ENCODE data around the gene ECPAS. TPM values are rescaled to one million over a fixed set of nuclear protein-coding genes. Genes with fewer than 3 reads are reported as not detected.
"Not testable (repeated sequence)": the region's sequence is repeated elsewhere in the genome, so short reads cannot be mapped to it uniquely, and the experiment has no call there.

The ECPAS gene
- polyA plus RNA-seq, 3 donors: 70.2 to 81.9 (median 78.9) TPM

- DNase-seq (ENCODE audit: extremely low read depth in 1 of 11, low read depth in 9 of 11, low spot score in 4 of 11): no peak
Observed at GRCh38 chr9:111440226-111440625, 44.0 kb downstream of the ECPAS start.

DNA sequence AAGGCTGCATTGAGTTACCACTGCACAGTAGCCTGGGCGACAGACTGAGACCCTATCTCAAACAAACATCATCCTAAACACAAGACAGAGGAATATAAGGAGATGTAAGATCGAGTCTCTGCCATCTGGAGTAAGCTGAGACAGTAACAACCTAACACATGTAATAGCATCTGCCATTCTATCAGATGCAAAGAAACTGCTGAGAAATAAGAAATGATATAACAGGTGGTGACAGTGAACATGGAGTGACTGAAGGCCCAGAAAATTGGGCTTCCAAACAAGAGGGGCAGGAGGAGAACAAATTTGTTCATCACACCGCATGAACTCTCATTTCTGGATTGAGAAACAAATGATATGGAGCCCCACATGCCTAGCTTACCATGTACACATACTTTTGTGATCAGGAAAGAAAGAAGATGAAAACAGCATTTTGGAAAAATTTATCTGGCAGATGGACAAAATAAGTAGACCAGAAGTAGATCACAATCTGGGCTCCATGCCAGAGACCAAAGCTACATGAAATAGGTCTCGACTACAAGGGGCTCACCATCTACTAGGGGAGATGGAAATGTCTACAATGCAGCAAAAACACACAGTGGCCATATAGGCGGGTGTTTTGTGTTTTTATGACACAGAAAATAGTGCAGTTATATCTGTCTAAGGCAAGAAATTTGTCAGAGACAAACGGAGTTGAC lies 45.5 kb downstream of the ECPAS start:
- no peak for DNase-seq (ENCODE audit: extremely low read depth in 1 of 11, low read depth in 9 of 11, low spot score in 4 of 11)

GRCh38 chr9:111436571-111436970 lies 47.6 kb downstream of the ECPAS start:
- no peak for DNase-seq (ENCODE audit: extremely low read depth in 1 of 11, low read depth in 9 of 11, low spot score in 4 of 11)

DNA sequence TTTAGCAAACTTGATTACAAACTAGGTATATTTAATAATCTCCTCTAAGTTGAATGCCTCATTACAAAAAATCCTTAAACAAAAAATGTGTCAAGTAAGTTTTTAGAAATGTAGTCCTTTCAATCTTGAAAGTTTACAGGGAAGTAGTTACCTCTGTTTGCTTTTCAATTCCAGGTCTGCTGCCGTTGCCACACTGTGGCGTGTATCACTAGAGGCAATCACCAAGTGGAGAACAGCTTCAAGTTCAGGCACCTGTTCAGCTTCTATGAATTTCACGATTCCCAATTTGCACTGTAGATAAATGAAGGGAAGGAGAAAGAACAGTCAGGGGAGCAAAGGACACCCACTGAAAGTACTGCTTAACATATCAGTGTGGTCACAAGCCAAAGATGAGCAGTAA lies 51.1 kb downstream of the ECPAS start:
- no peak for DNase-seq (ENCODE audit: extremely low read depth in 1 of 11, low read depth in 9 of 11, low spot score in 4 of 11)

DNA sequence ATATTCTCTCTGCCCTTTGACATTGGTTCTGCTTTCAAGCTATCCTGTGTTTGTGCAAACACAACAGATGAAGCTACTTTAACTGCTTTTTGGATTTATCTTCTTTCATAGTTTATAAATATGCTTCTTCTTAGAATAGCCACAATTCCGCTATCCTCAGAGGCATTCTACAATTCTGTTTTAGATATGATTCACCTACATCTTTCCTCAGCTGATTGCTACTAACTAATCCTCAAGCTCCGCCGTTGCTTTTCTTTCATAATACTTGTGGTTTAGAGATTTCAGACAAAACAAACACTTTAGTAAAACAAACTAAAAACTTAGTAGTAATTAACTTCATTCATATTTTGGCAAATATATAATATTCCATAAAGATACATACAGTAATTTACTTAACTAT lies 52.5 kb downstream of the ECPAS start:
- no peak for DNase-seq (ENCODE audit: extremely low read depth in 1 of 11, low read depth in 9 of 11, low spot score in 4 of 11)

- no peak for DNase-seq (ENCODE audit: extremely low read depth in 1 of 11, low read depth in 9 of 11, low spot score in 4 of 11)
Observed at GRCh38 chr9:111429175-111429574, 55.0 kb downstream of the ECPAS start.

- no peak for DNase-seq (ENCODE audit: extremely low read depth in 1 of 11, low read depth in 9 of 11, low spot score in 4 of 11)
Observed at GRCh38 chr9:111427186-111427585, 57.0 kb downstream of the ECPAS start.

GRCh38 chr9:111423389-111423788 lies 60.8 kb downstream of the ECPAS start:
- DNase-seq (ENCODE audit: extremely low read depth in 1 of 11, low read depth in 9 of 11, low spot score in 4 of 11): no peak

- no peak for DNase-seq (ENCODE audit: extremely low read depth in 1 of 11, low read depth in 9 of 11, low spot score in 4 of 11)
Observed at GRCh38 chr9:111414406-111414805, 69.8 kb downstream of the ECPAS start.

DNA sequence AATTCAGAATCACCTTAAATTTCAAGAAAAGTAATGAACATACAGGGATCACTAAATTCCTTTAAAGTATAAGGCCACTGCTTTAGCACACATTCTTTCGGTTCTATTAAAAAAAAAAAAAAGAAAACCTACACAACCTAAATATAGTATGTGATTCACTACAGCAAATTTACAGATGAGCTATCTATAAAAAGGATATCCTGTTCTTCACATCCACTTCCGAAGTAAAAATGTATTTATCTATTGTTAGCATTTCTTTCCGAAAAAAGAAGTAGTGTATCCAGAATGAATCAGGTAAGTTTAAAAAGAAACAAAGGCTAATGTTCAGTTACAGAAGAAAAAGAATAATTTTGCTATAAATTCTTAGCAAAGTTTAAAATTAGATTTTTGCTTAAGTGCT lies 70.2 kb downstream of the ECPAS start:
- DNase-seq (ENCODE audit: extremely low read depth in 1 of 11, low read depth in 9 of 11, low spot score in 4 of 11): no peak

GRCh38 chr9:111412280-111412679 lies 71.9 kb downstream of the ECPAS start:
- no peak for DNase-seq (ENCODE audit: extremely low read depth in 1 of 11, low read depth in 9 of 11, low spot score in 4 of 11)

DNA sequence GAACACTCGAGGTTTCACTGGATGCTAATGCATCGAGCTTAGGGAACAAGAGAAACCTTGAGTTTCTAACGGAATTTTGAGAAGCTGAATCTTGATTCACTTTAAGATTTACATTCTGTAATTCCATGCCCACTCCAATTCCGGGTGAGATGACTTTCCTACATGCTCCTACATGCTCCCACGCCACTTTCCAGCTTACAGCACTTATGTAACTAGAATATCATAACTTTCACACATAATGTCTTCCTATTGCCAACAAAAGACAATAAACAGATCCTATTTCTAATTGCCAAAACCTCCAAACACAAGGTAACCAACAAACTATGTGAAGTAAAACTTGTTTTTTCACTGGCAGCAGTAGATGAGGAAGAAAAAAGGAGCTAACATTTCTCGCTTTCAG lies 72.9 kb downstream of the ECPAS start:
- DNase-seq (ENCODE audit: extremely low read depth in 1 of 11, low read depth in 9 of 11, low spot score in 4 of 11): no peak

- no peak for DNase-seq (ENCODE audit: extremely low read depth in 1 of 11, low read depth in 9 of 11, low spot score in 4 of 11)
Observed at GRCh38 chr9:111407813-111408212, 76.4 kb downstream of the ECPAS start.

GRCh38 chr9:111405701-111406100 lies 78.5 kb downstream of the ECPAS start:
- DNase-seq (ENCODE audit: extremely low read depth in 1 of 11, low read depth in 9 of 11, low spot score in 4 of 11): no peak

GRCh38 chr9:111401486-111401885 lies 82.7 kb downstream of the ECPAS start:
- DNase-seq (ENCODE audit: extremely low read depth in 1 of 11, low read depth in 9 of 11, low spot score in 4 of 11): not testable (repeated sequence)

DNA sequence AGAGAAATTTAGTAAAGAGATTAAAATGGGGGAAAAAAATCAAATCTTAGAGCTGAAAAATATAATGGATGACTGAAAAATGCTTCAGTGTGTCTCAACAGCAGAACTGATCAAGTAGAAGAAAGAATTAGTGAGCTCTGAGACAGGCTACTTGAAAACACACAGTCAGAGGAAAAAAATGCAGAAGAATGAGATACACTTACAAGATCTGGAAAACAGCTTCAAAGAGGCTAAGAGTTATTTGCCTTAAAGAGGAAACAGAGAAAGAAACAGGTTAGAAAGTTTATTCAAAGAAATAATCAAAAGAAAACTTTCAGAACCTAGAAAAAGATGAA lies 83.7 kb downstream of the ECPAS start:
- DNase-seq (ENCODE audit: extremely low read depth in 1 of 11, low read depth in 9 of 11, low spot score in 4 of 11): no peak

- DNase-seq (ENCODE audit: extremely low read depth in 1 of 11, low read depth in 9 of 11, low spot score in 4 of 11): no peak
Observed at GRCh38 chr9:111399772-111400563, 84.2 kb downstream of the ECPAS start.

- no peak for DNase-seq (ENCODE audit: extremely low read depth in 1 of 11, low read depth in 9 of 11, low spot score in 4 of 11)
Observed at GRCh38 chr9:111399211-111399739, 84.9 kb downstream of the ECPAS start.

DNA sequence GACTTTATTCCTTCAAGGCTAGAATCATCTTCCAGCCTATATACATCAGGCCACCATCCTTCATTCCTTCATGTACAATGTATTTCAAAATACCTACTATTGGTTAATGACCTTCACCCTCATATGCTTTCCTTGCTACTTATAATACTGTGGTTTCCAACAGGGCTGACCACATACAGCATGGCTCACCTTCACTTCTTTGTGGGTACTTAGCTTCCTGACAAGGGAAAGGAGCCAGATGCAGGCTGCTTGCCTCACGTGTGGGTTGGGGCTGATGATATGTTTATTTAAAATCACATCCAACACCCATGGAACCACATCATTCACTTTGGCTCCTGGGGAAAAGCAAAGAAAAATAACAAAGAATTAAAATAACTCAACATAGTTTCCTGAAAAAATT lies 90.2 kb downstream of the ECPAS start:
- DNase-seq (ENCODE audit: extremely low read depth in 1 of 11, low read depth in 9 of 11, low spot score in 4 of 11): no peak

- DNase-seq (ENCODE audit: extremely low read depth in 1 of 11, low read depth in 9 of 11, low spot score in 4 of 11): no peak
Observed at GRCh38 chr9:111389406-111389805, 94.8 kb downstream of the ECPAS start.

DNA sequence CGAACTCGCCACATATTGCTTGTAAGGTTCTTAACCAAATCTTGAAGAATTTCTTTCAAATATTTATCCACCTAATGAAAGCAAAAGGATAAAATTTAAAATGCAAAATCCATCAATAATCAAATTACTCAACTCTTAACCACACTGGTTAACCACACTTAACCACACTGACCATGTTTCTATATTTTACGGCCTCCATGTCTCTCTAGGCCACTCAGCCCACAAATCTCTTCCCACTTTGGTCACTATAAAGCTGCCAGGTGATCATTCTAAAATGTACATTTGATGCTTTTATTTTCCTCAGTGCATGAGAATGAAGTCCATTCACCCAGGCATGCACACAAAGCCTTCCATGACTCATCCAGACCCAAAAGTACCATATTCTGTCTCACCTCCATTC lies 97.8 kb downstream of the ECPAS start:
- DNase-seq (ENCODE audit: extremely low read depth in 1 of 11, low read depth in 9 of 11, low spot score in 4 of 11): no peak

All from renal cortex interstitium (tissue), 11 donors.